ENCODE results near the gene BRD2.
"Not testable (repeated sequence)": the region's sequence is repeated elsewhere in the genome, so short reads cannot be mapped to it uniquely, and the experiment has no call there.

Gene BRD2

GRCh38 chr6:32940656-32941213 lies 27.7 kb upstream of the BRD2 start, which contains the start of gene HLA-DMB:
HLA-DMB (minus strand) TSS chr6:32941028; CDS start chr6:32940807, 221 bp downstream.
- Histone ChIP-seq H3K9me3 (ENCODE audit: control insufficient read depth, low read depth, low read length) (no peaks in the 10 kb centered on the region), H3K27me3 (ENCODE audit: control insufficient read depth, insufficient read depth, low read length) (no peaks in the 10 kb centered on the region), H3K4me1 (ENCODE audit: control insufficient read depth, low read depth, low read length) (peaks cover 7% of the 10 kb centered on the region), H3K27ac (ENCODE audit: low read length) (no peak within 1 kb of the TSS), H3K36me3 (ENCODE audit: control insufficient read depth, low read depth, low read length) (no peaks in the 10 kb centered on the region), H3K9ac (ENCODE audit: low read length) (no peak within 1 kb of the TSS), H3K4me3 (ENCODE audit: low read length) (peak within 1 kb of the TSS; percentile 64)

- no peak overlapping the region for H3K27ac ChIP-seq (ENCODE audit: low read length)
These were observed 27.1 kb upstream of the BRD2 start for GRCh38 chr6:32941214-32941768.

GRCh38 chr6:32942555-32943123 lies 25.8 kb upstream of the BRD2 start:
- H3K9ac ChIP-seq (ENCODE audit: low read length); H3K36me3 ChIP-seq (ENCODE audit: control insufficient read depth, low read depth, low read length); H3K4me3 ChIP-seq (ENCODE audit: low read length); H3K9me3 ChIP-seq (ENCODE audit: control insufficient read depth, low read depth, low read length); H3K4me1 ChIP-seq (ENCODE audit: control insufficient read depth, low read depth, low read length); H3K27me3 ChIP-seq (ENCODE audit: control insufficient read depth, insufficient read depth, low read length); H3K27ac ChIP-seq (ENCODE audit: low read length): not testable (repeated sequence)

More at GRCh38 chr6:32941214-32941768, 27.1 kb upstream of the BRD2 start:
- no peak overlapping the region for H3K9ac ChIP-seq (ENCODE audit: low read length)
- H3K36me3 ChIP-seq (ENCODE audit: control insufficient read depth, low read depth, low read length), result no peaks in the 10 kb centered on the region
- no peaks in the 10 kb centered on the region for H3K9me3 ChIP-seq (ENCODE audit: control insufficient read depth, low read depth, low read length)
- H3K27me3 ChIP-seq (ENCODE audit: control insufficient read depth, insufficient read depth, low read length), result no peaks in the 10 kb centered on the region
- H3K4me1 ChIP-seq (ENCODE audit: control insufficient read depth, low read depth, low read length), result peaks cover 7% of the 10 kb centered on the region
- H3K4me3 ChIP-seq (ENCODE audit: low read length), result peak overlapping the region; percentile 64

- no peak overlapping the region for H3K27ac ChIP-seq (ENCODE audit: low read length)
- no peaks in the 10 kb centered on the region for H3K27me3 ChIP-seq (ENCODE audit: control insufficient read depth, insufficient read depth, low read length)
- no peak overlapping the region for H3K4me3 ChIP-seq (ENCODE audit: low read length)
- H3K9me3 ChIP-seq (ENCODE audit: control insufficient read depth, low read depth, low read length), result no peaks in the 10 kb centered on the region
- no peak overlapping the region for H3K9ac ChIP-seq (ENCODE audit: low read length)
- no peaks in the 10 kb centered on the region for H3K36me3 ChIP-seq (ENCODE audit: control insufficient read depth, low read depth, low read length)
- H3K4me1 ChIP-seq (ENCODE audit: control insufficient read depth, low read depth, low read length), result peaks cover 12% of the 10 kb centered on the region
These were observed 24.3 kb upstream of the BRD2 start for GRCh38 chr6:32943864-32944649.

GRCh38 chr6:32945108-32945760 lies 23.2 kb upstream of the BRD2 start:
- Histone ChIP-seq H3K27me3 (ENCODE audit: control insufficient read depth, insufficient read depth, low read length) (no peaks in the 10 kb centered on the region), H3K36me3 (ENCODE audit: control insufficient read depth, low read depth, low read length) (no peaks in the 10 kb centered on the region), H3K4me3 (ENCODE audit: low read length) (no peak overlapping the region), H3K9me3 (ENCODE audit: control insufficient read depth, low read depth, low read length) (no peaks in the 10 kb centered on the region), H3K4me1 (ENCODE audit: control insufficient read depth, low read depth, low read length) (peaks cover 12% of the 10 kb centered on the region), H3K27ac (ENCODE audit: low read length) (no peak overlapping the region), H3K9ac (ENCODE audit: low read length) (no peak overlapping the region)

- H3K4me3 ChIP-seq (ENCODE audit: low read length), result no peak overlapping the region
- H3K9ac ChIP-seq (ENCODE audit: low read length), result no peak overlapping the region
- H3K27ac ChIP-seq (ENCODE audit: low read length), result no peak overlapping the region
These were observed 22.4 kb upstream of the BRD2 start for GRCh38 chr6:32945953-32946352.

GRCh38 chr6:32946893-32947292 lies 21.5 kb upstream of the BRD2 start:
- Histone ChIP-seq H3K9me3 (ENCODE audit: control insufficient read depth, low read depth, low read length) (no peaks in the 10 kb centered on the region), H3K4me1 (ENCODE audit: control insufficient read depth, low read depth, low read length) (peaks cover 4% of the 10 kb centered on the region), H3K36me3 (ENCODE audit: control insufficient read depth, low read depth, low read length) (no peaks in the 10 kb centered on the region), H3K4me3 (ENCODE audit: low read length) (no peak overlapping the region), H3K27me3 (ENCODE audit: control insufficient read depth, insufficient read depth, low read length) (no peaks in the 10 kb centered on the region), H3K27ac (ENCODE audit: low read length) (no peak overlapping the region), H3K9ac (ENCODE audit: low read length) (no peak overlapping the region)

More at GRCh38 chr6:32945953-32946352, 22.4 kb upstream of the BRD2 start:
- H3K27me3 ChIP-seq (ENCODE audit: control insufficient read depth, insufficient read depth, low read length), result no peaks in the 10 kb centered on the region
- peaks cover 11% of the 10 kb centered on the region for H3K4me1 ChIP-seq (ENCODE audit: control insufficient read depth, low read depth, low read length)
- no peaks in the 10 kb centered on the region for H3K9me3 ChIP-seq (ENCODE audit: control insufficient read depth, low read depth, low read length)
- no peaks in the 10 kb centered on the region for H3K36me3 ChIP-seq (ENCODE audit: control insufficient read depth, low read depth, low read length)

GRCh38 chr6:32947552-32948465 lies 20.6 kb upstream of the BRD2 start:
- Histone ChIP-seq H3K9me3 (ENCODE audit: control insufficient read depth, low read depth, low read length) (no peaks in the 10 kb centered on the region), H3K9ac (ENCODE audit: low read length) (no peak overlapping the region), H3K27ac (ENCODE audit: low read length) (no peak overlapping the region), H3K27me3 (ENCODE audit: control insufficient read depth, insufficient read depth, low read length) (no peaks in the 10 kb centered on the region), H3K4me3 (ENCODE audit: low read length) (no peak overlapping the region), H3K36me3 (ENCODE audit: control insufficient read depth, low read depth, low read length) (no peaks in the 10 kb centered on the region), H3K4me1 (ENCODE audit: control insufficient read depth, low read depth, low read length) (peaks cover 10% of the 10 kb centered on the region)

GRCh38 chr6:32949113-32949512 lies 19.3 kb upstream of the BRD2 start:
- no peaks in the 10 kb centered on the region for H3K27me3 ChIP-seq (ENCODE audit: control insufficient read depth, insufficient read depth, low read length)
- H3K27ac ChIP-seq (ENCODE audit: low read length), result no peak overlapping the region
- H3K9me3 ChIP-seq (ENCODE audit: control insufficient read depth, low read depth, low read length), result no peaks in the 10 kb centered on the region
- H3K9ac ChIP-seq (ENCODE audit: low read length), result no peak overlapping the region
- no peaks in the 10 kb centered on the region for H3K36me3 ChIP-seq (ENCODE audit: control insufficient read depth, low read depth, low read length)
- H3K4me1 ChIP-seq (ENCODE audit: control insufficient read depth, low read depth, low read length), result peaks cover 11% of the 10 kb centered on the region
- H3K4me3 ChIP-seq (ENCODE audit: low read length), result no peak overlapping the region

GRCh38 chr6:32950010-32950409 lies 18.4 kb upstream of the BRD2 start:
- no peaks in the 10 kb centered on the region for H3K9me3 ChIP-seq (ENCODE audit: control insufficient read depth, low read depth, low read length)
- no peaks in the 10 kb centered on the region for H3K36me3 ChIP-seq (ENCODE audit: control insufficient read depth, low read depth, low read length)
- no peaks in the 10 kb centered on the region for H3K27me3 ChIP-seq (ENCODE audit: control insufficient read depth, insufficient read depth, low read length)
- H3K4me1 ChIP-seq (ENCODE audit: control insufficient read depth, low read depth, low read length), result peaks cover 11% of the 10 kb centered on the region
- H3K9ac ChIP-seq (ENCODE audit: low read length), result no peak overlapping the region
- H3K27ac ChIP-seq (ENCODE audit: low read length), result no peak overlapping the region
- no peak overlapping the region for H3K4me3 ChIP-seq (ENCODE audit: low read length)

Measured in iPS-18a (cell line).